Astrocyte (in vitro differentiated cells and primary cell): ENCODE measurements around the gene DLST. TPM values are rescaled to one million over a fixed set of nuclear protein-coding genes. Genes with fewer than 3 reads are reported as not detected.

Source experiments
- DNase-seq: peaks from one replicate; pipeline ENCODE4 v3.0.0-alpha.2; 2010; ENCODE audit warnings: low read depth
- FAIRE-seq: peaks from 2 replicates; lab custom pipeline; 2011; peaks lifted over from hg19 to GRCh38; lab: Jason Lieb, UNC
- H2AFZ ChIP-seq: 2 replicates; pipeline ENCODE4 v1.6.0; 2012; ENCODE audit warnings: low read depth, low read length, inconsistent platforms
- H3K27ac ChIP-seq: 2 replicates; pipeline ENCODE4 v1.5.1; 2011; ENCODE audit warnings: low read depth, low read length, inconsistent platforms
- H3K27me3 ChIP-seq: 2 replicates; pipeline ENCODE4 v1.6.0; 2011; ENCODE audit warnings: low read length, inconsistent platforms; ENCODE audit not compliant: insufficient read depth
- H3K36me3 ChIP-seq: 2 replicates; pipeline ENCODE4 v1.5.1; 2011; ENCODE audit warnings: low read length, inconsistent platforms; ENCODE audit not compliant: insufficient read depth
- H3K4me1 ChIP-seq: 2 replicates; pipeline ENCODE4 v1.5.1; 2011; ENCODE audit warnings: low read length, inconsistent platforms; ENCODE audit not compliant: insufficient read depth
- H3K4me2 ChIP-seq: 2 replicates; pipeline ENCODE4 v1.6.0; 2012; ENCODE audit warnings: low read length, inconsistent platforms
- H3K4me3 ChIP-seq: 2 replicates; pipeline ENCODE4 v1.5.1; 2011; ENCODE audit warnings: low read depth, mild to moderate bottlenecking, low read length, inconsistent platforms; ENCODE audit not compliant: insufficient read depth
- H3K79me2 ChIP-seq: 2 replicates; pipeline ENCODE4 v1.6.0; 2012; ENCODE audit warnings: mild to moderate bottlenecking, low read length, inconsistent platforms; ENCODE audit not compliant: insufficient read depth
- H3K9ac ChIP-seq: 2 replicates; pipeline ENCODE4 v1.6.0; 2012; ENCODE audit warnings: mild to moderate bottlenecking, low read length, inconsistent platforms
- H3K9me3 ChIP-seq: 2 replicates; pipeline ENCODE4 v1.5.1; 2012; ENCODE audit warnings: low read depth, mild to moderate bottlenecking, low read length, inconsistent platforms; ENCODE audit not compliant: insufficient read depth
- H4K20me1 ChIP-seq: 2 replicates; pipeline ENCODE4 v1.6.0; 2012; ENCODE audit warnings: low read length, inconsistent platforms; ENCODE audit not compliant: insufficient read depth
- H3K27ac Mint-ChIP-seq: one replicate; pipeline ENCODE4 v1.8.0; 2021; ENCODE audit warnings: mild to moderate bottlenecking, mixed read lengths; ENCODE audit not compliant: unreplicated experiment
- H3K27me3 Mint-ChIP-seq: one replicate; pipeline ENCODE4 v1.8.0; 2021; ENCODE audit warnings: low read depth, mixed read lengths; ENCODE audit not compliant: unreplicated experiment
- H3K36me3 Mint-ChIP-seq: one replicate; pipeline ENCODE4 v1.8.0; 2021; ENCODE audit warnings: low read depth, mixed read lengths; ENCODE audit not compliant: unreplicated experiment
- H3K4me1 Mint-ChIP-seq: one replicate; pipeline ENCODE4 v1.8.0; 2021; ENCODE audit warnings: low read depth, mixed read lengths; ENCODE audit not compliant: unreplicated experiment
- H3K4me3 Mint-ChIP-seq: one replicate; pipeline ENCODE4 v1.8.0; 2021; ENCODE audit warnings: mild to moderate bottlenecking, moderate library complexity, mixed read lengths; ENCODE audit not compliant: unreplicated experiment
- H3K9me3 Mint-ChIP-seq: one replicate; pipeline ENCODE4 v1.8.0; 2021; ENCODE audit warnings: mild to moderate bottlenecking, mixed read lengths; ENCODE audit not compliant: unreplicated experiment
- EZH2 ChIP-seq: IDR thresholded peaks from 2 replicates; pipeline ENCODE4 v1.6.1; 2012; ENCODE audit warnings: mild to moderate bottlenecking, low read length, inconsistent platforms; ENCODE audit not compliant: insufficient read depth
- total RNA-seq: library from RNA; stranded (reverse); gene quantifications from 2 replicates; pipeline ENCODE4 v1.2.1, GENCODE V29; 2021
- TF ChIP-seq, protein P1 (sequence below): IDR thresholded peaks from 2 replicates; pipeline ENCODE4 v1.5.1; 2011; ENCODE audit warnings: low read depth, mild to moderate bottlenecking, inconsistent platforms, low read length, moderate library complexity; ENCODE audit not compliant: insufficient read depth

The DLST gene
- total RNA-seq, 1 donor from 2014 or later = 90.6 TPM

DNA sequence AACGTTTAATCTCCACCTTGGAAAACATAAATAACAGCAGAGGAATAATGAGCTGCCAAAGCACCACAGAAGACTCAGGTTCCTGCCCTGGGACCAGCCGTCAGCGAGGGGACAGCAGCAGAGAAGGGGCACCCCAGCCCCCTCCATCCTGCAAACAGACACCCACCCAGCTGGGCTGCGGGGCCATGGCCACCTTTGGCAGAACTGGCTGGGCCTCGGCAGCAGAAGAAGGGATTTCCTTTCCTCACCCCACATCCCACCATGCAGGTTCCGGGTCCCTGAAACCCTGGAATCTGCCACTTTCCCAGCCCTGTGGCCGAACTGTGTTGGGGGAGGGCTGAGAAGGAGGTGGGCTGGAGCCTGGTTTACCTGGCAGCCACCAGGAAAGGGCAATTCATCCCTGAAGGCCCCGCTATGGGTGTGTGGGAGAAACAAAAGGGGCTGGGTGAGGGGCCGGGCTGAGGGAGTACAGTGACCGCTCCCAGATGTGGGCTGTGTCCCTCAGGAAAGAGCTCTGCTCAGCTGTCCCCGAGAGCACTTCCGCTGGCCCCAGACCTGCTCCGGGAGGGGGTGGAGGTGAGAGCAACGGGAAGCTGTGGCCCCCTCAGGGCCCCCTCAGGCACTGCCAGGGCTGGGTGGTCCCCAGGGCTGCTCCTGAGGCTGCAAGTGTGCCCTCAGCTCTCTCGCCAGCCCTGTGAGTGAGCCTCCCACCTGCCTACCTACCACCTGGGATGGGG lies 69.9 kb downstream of the DLST start:
- Histone ChIP-seq H3K4me1 (peaks cover 10% of the 10 kb centered on the region), H3K9ac (no peak overlapping the region), H4K20me1 (no peaks in the 10 kb centered on the region), H2AFZ (no peak overlapping the region), H3K9me3 (no peaks in the 10 kb centered on the region), H3K27me3 (no peaks in the 10 kb centered on the region), H3K27ac (no peak overlapping the region), H3K36me3 (no peaks in the 10 kb centered on the region), H3K4me2 (no peak overlapping the region), H3K79me2 (peaks cover 10% of the 10 kb centered on the region), H3K4me3 (no peak overlapping the region)
- TF ChIP-seq, protein P1, sequence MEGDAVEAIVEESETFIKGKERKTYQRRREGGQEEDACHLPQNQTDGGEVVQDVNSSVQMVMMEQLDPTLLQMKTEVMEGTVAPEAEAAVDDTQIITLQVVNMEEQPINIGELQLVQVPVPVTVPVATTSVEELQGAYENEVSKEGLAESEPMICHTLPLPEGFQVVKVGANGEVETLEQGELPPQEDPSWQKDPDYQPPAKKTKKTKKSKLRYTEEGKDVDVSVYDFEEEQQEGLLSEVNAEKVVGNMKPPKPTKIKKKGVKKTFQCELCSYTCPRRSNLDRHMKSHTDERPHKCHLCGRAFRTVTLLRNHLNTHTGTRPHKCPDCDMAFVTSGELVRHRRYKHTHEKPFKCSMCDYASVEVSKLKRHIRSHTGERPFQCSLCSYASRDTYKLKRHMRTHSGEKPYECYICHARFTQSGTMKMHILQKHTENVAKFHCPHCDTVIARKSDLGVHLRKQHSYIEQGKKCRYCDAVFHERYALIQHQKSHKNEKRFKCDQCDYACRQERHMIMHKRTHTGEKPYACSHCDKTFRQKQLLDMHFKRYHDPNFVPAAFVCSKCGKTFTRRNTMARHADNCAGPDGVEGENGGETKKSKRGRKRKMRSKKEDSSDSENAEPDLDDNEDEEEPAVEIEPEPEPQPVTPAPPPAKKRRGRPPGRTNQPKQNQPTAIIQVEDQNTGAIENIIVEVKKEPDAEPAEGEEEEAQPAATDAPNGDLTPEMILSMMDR = no peak
- TF ChIP-seq EZH2 = no peak
- Mint-ChIP-seq H3K36me3 (peaks cover 6% of the 10 kb centered on the region), H3K27me3 (peaks cover 27% of the 10 kb centered on the region), H3K9me3 (no peaks in the 10 kb centered on the region), H3K4me3 (no peak overlapping the region), H3K4me1 (peaks cover 10% of the 10 kb centered on the region), H3K27ac (no peak overlapping the region)
- no peak for FAIRE-seq
- DNase-seq = no peak

DNA sequence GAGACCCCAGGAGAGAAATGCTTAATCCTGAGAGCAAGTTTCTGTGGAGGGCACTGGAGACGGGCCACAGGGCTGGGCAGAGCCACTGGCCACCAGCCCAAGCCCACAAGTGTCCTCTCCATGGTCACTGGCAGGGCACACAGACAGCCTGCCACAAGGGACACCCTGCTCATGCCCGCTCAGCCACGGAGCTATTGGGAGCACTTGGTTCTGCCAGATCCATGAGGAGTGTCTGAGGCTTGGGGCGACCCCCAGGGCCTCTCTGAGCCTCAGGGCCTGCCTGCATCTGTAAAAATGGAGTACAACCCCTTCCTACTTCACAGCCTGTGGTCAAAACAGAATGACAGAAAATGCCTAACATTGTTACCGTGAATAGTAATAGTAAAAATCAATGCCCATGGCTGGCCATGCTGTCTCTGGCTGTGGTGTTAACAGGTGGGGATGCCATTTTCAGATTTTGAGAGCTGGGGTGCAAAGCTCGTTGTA lies 70.5 kb downstream of the DLST start:
- Histone ChIP-seq H3K79me2 (peaks cover 10% of the 10 kb centered on the region), H2AFZ (no peak overlapping the region)
- no peak for FAIRE-seq

More for the DNA sequence above, 70.5 kb downstream of the DLST start:
- Mint-ChIP-seq H3K4me3 (no peak overlapping the region), H3K27me3 (peaks cover 27% of the 10 kb centered on the region), H3K9me3 (no peaks in the 10 kb centered on the region), H3K4me1 (peaks cover 9% of the 10 kb centered on the region), H3K36me3 (peaks cover 6% of the 10 kb centered on the region), H3K27ac (no peak overlapping the region)
- Histone ChIP-seq H3K9ac (no peak overlapping the region), H3K4me2 (no peak overlapping the region), H3K4me1 (peaks cover 10% of the 10 kb centered on the region), H4K20me1 (no peaks in the 10 kb centered on the region), H3K36me3 (no peaks in the 10 kb centered on the region), H3K9me3 (no peaks in the 10 kb centered on the region), H3K27me3 (no peaks in the 10 kb centered on the region), H3K4me3 (no peak overlapping the region), H3K27ac (no peak overlapping the region)
- TF ChIP-seq, protein P1 = no peak
- no peak for TF ChIP-seq EZH2
- DNase-seq = no peak
